Choroid plexus epithelial cell (primary cell): ENCODE results near the gene DBNL.

Experiments used
- DNase-seq: peaks from one replicate; pipeline ENCODE4 v3.0.0-alpha.2; 2010; ENCODE audit warnings: low read depth
- H3K4me3 ChIP-seq: 2 replicates; pipeline ENCODE4 v1.5.1; 2011; ENCODE audit warnings: low read depth, mild to moderate bottlenecking, control low read depth, low read length, moderate library complexity
- TF ChIP-seq, protein P1 (sequence below): conservative IDR thresholded peaks from 2 replicates; pipeline ENCODE4 v1.5.1; 2011; ENCODE audit warnings: low read depth, mild to moderate bottlenecking, control low read depth, inconsistent platforms, low read length, moderate library complexity

DBNL gene

DNA sequence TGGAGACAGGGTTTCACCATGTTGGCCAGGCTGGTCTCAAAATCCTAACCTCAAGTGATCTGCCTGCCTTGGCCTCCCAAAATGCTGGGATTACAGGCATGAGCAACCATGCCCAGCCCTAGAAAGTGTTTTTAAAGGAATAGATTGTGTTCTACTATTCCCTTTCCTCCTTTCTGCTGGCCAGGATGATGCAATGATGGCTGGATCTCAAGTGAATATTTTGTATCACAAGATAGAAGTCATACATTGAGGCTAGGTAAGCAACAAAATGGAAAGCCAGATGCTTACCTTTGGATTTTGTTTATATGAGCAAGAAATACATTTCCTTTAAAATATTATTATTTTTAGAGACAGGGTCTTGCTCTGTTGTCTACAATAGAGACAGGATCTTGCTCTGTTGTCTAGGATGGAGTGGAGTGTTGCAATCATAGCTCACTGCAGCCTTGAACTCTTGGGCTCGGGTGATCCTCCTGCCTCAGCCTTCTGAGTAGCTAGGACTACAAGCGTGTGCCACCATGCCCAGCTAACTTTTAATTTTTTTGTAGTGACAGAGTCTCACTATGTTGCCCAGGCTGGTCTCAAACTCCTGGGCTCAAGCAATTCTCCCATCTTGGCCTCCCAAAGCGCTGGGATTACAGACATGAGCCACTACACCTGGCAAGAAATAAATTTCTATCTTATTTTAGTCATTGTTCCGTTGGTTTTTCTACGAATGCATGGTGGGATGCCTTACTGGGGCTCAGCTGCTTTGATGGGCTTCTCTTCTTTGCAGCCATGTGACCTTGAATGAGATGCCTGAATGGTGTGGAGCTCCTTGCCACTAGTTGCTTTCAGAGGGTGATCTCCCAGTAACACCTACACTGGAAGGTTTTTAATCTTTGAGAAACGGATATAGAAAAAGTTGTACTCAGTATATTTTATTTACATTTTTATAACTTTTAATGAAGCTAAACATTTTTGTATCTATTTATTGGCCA is 53.9 kb downstream of the DBNL start:
- TF ChIP-seq, protein P1, sequence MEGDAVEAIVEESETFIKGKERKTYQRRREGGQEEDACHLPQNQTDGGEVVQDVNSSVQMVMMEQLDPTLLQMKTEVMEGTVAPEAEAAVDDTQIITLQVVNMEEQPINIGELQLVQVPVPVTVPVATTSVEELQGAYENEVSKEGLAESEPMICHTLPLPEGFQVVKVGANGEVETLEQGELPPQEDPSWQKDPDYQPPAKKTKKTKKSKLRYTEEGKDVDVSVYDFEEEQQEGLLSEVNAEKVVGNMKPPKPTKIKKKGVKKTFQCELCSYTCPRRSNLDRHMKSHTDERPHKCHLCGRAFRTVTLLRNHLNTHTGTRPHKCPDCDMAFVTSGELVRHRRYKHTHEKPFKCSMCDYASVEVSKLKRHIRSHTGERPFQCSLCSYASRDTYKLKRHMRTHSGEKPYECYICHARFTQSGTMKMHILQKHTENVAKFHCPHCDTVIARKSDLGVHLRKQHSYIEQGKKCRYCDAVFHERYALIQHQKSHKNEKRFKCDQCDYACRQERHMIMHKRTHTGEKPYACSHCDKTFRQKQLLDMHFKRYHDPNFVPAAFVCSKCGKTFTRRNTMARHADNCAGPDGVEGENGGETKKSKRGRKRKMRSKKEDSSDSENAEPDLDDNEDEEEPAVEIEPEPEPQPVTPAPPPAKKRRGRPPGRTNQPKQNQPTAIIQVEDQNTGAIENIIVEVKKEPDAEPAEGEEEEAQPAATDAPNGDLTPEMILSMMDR = no peak
- no peak for DNase-seq

DNA sequence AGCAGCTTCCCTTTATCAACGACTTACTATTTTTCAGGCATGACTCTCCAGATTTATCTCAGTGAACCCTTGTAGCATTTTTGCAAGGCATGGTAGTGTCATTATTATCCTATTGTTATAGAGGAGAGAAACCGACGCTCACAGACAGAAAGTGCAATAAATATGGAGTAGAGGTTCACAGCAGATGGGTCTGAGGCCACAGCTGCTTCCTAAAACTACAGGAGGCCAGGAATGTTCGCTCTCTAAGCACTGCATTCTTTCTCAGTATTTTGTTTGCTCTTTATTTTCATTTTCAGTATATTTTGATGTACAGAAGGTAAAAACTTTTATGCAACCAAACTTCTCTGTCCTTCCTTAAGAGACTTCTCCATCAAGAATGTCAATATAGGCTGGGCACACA is 55.2 kb downstream of the DBNL start:
- peak; percentile 88 for DNase-seq
- no peak overlapping the region for H3K4me3 ChIP-seq
- TF ChIP-seq, protein P1 = no peak

More for the DNA sequence above, 53.9 kb downstream of the DBNL start:
- H3K4me3 ChIP-seq = no peak overlapping the region

DNA sequence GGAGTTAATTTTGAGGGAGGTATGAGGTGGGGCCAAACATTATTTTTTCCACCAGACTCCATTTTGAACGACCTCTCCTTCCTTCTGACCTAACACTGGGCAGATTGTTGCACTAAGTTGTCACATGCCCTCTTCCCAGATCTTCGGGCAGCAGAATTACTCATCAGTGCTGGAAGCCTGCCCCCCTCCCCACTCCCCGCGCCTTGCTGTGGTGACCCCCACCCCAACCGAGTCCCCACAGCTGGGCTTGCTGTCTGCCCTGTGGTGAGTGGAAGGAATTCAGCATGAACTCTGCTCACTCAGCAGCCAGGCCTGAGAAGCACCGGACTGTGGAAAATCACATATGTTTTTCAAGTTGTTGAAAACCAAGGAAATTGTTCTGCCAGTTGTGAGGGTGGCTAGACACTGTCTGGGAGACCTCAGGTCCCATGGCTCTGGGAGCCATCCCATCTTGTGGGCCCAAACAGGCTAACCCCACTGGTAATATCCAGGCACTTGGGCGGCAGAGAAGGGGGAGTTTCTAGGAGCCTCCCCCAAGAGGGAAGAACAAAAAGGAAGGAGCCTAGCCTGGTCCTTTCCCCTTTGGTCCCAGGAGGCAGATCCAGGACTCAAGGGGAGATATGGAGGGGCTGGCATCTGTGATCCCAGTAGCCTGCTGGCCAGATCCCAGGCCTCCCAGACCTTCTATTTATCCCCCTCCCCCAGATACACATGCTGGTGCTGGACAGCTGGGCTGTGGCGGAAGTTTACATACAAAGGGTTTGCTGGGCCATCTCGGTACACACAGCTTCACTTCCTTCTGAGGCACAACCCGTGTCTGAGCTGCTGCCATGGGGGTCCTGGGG is 56.2 kb downstream of the DBNL start:
- H3K4me3 ChIP-seq = no peak overlapping the region
- peak; percentile 96 for DNase-seq
- TF ChIP-seq, protein P1 = no peak

DNA sequence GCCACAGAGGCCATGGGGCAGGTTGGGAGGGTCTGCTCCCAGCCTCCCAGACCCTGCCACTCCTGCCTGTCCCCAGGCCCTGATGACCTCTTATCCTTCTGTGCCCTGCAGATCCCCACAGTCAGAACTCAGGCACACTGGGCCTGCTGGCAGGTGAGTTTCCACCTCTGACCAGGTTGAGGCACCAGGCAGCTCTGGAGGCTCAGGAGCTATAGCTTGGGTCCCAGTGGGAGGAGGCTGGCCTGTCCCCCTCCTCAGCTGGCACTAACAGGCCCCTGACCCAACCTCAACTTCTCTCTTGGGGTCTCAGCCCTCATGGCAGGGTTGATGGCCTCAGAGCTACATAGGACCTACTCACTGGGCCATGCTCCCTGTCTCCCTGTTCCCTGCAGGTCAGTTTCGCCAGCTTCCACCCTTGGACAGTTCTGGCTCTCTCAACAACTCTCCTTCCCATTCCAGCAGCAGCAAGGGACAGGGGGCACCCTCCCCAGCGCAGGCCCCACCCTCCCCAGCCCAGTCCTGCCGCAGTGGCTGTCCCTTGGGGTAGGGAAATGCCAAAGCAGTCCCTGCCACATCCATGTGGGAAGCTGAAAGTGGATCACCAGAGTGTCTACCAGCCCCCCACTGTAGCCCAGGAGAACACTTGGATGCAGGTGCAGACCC is 56.9 kb downstream of the DBNL start:
- TF ChIP-seq, protein P1 = no peak
- DNase-seq = no peak
- no peak overlapping the region for H3K4me3 ChIP-seq

DNA sequence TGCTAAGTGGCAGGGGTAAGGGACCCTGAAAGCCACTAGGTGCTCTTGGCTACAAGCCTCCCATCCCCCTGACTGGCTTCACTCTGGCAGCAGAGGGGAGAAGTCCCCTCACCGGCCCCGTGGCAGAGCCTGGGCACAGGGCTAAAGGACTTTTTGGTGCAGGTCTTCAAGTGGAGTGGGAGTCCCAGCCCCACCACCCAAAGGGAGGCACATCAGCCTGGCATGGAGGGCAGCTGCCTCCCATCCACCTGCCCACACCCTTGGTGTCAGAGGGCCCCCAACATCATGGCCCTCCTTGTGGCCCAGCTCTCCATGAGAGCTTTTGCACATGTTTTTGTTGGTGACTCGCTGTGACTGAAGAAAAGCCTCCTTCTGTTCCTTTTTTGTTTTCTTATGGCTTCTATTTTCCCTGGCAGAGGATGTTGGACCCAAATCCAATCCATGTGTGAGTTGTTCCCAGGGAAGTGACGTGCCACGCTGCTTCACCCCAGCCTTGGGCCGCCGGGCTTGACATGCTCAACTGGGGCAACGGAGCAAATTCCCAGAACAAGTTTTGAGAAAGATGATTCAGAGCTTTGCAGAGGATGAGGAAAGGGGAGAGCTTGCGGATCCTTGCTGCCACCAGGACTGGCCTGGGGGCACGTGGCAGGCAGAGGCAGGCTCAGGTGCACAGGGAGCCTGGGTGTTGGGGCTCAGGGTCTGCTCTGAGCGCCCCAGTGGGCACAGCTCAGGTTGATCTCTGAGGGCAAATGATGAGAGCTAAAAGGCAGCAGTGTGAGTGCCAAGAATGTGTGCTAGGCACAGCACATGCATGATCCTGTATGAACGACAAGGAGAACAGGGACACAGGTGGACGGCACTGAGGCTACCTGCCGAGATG is 57.7 kb downstream of the DBNL start:
- TF ChIP-seq, protein P1 = no peak
- peak; percentile 31 for DNase-seq
- no peak overlapping the region for H3K4me3 ChIP-seq
